NCI-H510A (cell line): ENCODE results near the gene RAB36.

Experiments
- DNase-seq: peaks from one replicate; lab custom pipeline; 2025; lab: John Stamatoyannopoulos, UW

RAB36 gene, protein sequence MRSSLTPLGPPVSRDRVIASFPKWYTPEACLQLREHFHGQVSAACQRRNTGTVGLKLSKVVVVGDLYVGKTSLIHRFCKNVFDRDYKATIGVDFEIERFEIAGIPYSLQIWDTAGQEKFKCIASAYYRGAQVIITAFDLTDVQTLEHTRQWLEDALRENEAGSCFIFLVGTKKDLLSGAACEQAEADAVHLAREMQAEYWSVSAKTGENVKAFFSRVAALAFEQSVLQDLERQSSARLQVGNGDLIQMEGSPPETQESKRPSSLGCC

DNA sequence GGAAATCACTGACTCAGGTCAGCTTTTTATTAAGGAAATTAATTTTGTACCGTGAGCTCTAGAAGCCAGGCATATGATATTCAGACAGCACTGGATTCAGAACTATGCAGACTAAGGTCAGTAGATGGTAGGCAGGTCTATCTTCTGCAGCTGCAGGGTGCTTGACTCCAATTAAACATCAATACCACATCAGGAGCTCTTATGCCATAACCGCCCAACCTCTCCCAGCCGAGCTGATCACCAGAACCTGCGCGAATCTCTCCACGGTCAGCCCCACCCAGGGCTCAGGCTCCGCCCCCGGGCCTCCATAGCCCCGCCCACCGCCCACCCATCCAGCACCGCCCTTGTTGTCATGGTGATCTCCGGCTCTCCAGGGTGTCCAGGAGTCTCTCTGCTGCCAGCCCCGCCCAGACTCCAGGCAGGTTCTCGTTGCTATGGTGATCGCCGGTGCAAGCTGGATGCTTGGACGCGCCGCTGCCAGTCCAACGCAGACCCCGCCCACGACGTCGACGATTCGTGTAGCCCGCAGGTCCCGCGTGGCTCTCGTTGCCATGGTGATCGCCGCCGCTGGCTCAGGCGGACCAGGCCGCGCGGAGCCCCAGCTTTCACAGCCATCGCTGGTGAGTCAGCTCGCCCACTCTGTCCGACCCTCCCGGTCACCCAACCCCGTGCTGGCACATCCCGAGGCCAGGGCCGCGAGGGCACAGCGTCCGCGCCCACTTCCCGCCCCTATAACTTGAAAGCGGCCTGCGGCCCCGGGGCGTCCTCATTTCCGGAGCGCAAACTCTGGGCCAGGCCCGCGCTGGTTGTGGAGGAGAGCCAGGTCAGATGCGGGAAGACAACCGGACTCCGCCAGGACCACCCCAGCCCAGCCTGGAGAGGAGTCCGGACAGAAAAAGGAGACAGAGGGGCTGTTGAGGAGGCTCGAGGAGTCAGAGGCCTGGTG lies at the start of gene RAB36:
Gene RAB36 (plus strand): TSS at position 546 of the 946 bp plus-strand sequence. CDS start 1,140 bp downstream, outside the sequence.
- DNase-seq = peak; percentile 98

DNA sequence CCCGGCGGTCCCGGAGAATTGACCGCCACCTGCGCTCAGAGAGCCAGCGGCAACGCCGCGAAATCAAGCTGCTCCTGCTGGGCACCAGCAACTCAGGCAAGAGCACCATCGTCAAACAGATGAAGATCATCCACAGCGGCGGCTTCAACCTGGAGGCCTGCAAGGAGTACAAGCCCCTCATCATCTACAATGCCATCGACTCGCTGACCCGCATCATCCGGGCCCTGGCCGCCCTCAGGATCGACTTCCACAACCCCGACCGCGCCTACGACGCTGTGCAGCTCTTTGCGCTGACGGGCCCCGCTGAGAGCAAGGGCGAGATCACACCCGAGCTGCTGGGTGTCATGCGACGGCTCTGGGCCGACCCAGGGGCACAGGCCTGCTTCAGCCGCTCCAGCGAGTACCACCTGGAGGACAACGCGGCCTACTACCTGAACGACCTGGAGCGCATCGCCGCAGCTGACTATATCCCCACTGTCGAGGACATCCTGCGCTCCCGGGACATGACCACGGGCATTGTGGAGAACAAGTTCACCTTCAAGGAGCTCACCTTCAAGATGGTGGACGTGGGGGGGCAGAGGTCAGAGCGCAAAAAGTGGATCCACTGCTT lies 49.4 kb upstream of the RAB36 start:
- DNase-seq = no peak

DNA sequence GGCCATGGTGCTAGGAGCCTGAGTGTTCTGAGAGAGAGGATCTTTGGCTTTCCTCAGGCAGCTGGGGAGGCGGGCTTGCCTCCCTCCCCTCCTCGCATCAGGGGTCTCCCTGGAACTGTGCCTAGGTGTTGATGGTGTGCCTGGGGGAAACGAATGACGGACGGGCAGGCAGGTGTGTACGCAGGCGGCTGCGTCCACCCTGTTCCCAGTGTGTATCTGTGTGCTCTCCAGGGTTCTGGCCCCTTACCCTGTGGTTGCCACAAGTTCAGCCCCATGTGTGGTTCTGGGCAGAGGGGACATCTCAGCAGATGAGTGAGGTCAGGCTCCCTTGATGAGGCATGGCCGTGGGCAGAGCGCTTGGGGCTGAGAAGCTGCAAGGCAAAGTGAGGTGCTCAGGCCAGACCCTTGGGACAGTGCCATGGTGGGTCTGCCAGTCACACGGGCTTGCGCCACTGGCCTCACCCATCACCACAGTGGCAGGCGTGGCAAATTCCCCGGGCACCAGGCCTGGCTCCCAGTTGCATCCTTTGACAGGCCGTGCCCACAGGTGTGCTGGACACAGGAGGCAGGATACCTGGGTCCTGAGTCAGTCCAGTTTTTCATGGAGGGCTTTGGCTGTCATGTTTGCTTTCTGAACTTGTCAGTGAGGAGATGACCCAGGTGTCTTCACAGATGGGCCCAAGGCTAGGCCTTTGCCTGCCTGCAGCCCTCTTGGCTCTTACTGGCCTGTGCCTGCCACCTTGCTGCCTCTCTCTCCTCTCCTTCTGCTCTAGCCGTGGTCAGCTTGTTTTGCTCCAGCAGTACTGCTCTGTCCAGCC lies 47.7 kb upstream of the RAB36 start:
- no peak for DNase-seq

DNA sequence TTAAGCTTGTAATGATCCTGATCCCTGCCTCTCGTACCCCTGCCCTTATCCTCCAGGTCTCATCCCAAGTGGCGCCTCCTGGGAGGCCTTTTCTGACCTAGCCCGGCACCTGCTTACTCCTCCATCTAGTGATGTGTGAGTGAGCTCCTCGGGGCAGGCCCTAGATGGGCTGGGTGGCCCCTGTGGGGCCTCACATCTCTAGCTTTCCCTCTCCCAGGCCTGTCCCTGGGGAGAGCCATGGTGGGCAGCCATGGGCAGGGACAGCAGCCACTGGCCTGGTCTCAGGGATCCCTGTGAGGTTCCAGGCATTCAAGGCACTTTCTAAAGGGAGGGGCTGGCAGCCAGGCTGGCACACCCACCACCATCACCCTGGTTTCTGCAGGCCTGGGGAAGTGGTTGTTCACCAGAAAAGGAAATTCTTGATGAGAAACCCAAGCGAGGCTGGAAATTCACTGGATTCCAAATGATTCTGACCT lies 47.0 kb upstream of the RAB36 start:
- DNase-seq = no peak

DNA sequence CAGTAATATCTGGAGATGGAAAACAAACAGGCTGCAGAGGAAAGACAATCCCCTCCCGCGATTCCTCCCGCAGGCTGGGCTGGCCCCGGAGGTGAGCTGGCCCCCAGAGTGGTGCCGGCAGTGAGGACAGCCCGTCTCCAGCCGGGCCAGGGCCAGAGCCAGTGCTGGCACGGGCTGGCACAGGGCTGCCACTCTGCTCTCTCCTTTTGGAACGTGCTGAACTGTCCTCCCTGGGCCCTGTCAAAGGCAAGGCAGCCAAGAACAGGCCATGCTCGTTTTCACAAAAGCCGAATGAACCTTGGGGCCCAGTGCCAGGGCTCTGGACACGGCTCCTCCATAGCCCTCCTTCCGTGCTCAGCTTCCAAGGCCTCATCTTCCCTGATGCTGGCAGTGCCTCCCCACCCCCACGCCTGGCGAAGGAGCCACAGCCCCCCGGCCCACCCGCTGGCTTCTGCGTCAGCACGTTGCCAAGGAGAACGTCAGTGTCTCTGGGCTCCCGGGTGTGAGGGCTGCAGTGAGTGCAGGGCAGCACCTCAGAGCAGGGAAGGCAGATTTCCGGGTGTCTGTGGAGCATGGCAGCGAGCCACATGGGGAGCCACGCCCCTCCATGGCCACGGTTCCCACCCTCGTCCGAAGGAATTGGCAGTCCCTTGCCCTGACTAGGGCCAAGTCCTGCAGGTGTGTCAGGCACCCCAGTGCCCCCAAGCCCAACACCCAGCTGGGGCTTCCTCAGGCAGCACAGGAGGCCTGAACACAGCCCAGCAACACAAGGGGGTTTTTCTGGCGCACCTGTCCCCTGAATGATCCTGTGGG lies 46.4 kb upstream of the RAB36 start:
- DNase-seq = no peak

DNA sequence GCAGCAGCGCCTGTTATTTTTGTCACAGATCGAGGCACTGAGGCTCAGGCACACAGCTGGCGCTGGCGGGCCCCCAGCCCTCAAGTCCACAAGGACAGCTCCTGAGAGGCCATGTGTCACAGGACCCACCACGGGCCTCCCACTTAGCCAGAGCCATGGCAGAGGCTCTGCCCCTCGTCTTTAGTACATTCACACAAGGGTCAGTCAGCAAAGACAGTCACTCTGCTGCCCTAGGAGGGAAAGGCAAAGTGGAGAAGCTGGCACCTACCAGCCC lies 45.8 kb upstream of the RAB36 start:
- DNase-seq = no peak

DNA sequence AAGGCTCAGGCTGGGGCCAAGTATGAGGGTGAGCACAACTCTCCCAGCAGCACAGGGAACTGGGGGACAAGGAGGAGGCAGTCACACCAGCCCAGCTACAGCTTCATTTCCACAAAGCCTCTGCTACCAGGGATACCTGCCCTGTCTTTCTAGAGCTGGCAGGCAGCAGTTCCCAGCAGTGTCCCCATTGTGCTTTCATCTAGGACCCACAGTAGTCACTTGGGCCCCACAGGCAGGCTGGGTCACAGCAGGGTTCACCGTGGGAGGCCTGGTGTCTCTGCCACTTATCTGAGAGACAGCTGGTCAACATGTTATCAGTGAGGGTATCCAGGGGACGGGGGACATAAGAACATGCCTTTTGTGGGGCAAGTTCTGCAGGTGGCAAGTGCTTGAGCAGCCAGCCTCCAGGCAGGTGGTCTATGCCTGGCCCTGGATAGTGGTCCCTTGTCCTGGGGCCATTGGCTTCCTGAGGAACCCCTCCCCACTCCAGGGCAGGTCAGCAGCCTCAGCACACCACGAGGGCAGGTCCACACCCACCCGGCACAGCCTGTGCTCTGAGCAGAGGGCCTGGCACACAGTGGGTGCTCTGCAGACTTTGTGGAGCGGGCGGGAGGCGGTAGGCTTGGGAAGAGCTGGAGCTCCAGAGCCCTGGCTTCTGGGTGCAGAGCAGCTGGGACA lies 45.0 kb upstream of the RAB36 start:
- no peak for DNase-seq

DNA sequence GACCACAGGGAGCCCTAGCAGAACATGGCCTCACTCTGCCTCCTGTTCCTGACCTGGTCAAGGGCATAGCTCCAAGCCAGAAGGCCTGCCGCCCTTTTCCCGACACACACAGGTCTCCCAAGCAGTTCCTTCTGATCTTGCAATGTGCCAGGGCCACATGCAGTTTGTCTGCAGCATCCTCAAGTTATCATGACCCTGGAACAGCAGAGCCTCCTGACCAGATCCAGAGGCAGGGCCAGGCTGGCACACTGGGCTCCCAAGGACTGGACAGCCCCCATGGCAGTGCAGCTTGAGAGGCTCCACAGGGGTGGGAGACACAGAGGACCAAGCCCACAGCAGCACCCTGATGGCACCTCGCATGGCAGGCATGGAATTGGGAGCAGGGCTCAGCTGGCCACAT lies 43.8 kb upstream of the RAB36 start:
- DNase-seq = no peak

DNA sequence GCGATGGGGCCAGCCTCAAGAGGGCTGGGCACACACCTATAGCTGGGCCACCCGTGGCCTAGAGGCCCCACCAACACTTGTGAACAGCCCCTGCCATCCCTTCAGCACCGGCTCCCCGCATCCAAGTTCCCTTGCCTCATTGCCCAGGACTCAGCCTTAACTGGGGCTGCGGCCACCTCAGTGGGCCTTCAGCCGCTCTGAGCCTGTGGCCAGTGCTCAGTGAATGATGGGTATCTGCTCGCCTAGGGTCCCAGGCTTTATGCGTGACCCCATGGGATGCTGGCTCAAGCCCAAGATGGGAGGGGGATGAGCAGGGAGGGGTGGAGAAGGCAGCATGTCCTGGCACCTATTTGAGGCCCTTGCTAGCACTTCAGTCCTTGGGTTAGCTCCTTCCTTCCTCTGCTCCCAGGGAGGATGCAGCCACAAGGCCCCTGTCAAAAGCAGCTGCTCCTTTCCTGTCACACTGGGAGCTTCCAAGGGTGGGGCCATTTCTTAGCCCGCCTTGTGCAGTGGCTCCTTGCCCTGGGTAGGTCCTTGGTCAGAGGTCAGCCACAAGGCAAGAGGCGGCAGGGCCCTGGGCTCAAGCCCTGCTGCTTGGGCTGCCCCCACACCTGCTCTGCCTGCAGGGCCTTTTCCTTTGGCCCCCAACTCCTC lies 43.1 kb upstream of the RAB36 start:
- DNase-seq = no peak

DNA sequence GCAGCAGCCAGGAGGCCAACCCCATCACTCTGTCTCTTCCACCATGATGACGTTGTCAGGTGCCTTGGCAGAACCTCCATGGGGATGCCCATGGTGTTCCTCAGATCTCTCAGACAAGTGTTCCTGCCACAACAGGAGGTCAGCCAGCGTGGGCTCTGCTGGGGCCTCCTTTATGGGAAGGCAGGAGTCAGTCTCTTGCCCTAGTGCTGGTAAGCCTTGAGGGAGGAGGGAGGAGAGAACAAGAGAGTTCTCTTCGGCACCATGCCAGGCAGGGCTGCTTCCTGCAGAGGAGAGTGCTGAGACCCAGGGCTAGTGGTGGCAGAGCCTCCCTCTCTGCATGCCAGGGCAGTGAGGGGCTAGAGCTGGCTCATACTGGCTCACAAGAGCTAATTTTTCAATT lies 42.5 kb upstream of the RAB36 start:
- no peak for DNase-seq

DNA sequence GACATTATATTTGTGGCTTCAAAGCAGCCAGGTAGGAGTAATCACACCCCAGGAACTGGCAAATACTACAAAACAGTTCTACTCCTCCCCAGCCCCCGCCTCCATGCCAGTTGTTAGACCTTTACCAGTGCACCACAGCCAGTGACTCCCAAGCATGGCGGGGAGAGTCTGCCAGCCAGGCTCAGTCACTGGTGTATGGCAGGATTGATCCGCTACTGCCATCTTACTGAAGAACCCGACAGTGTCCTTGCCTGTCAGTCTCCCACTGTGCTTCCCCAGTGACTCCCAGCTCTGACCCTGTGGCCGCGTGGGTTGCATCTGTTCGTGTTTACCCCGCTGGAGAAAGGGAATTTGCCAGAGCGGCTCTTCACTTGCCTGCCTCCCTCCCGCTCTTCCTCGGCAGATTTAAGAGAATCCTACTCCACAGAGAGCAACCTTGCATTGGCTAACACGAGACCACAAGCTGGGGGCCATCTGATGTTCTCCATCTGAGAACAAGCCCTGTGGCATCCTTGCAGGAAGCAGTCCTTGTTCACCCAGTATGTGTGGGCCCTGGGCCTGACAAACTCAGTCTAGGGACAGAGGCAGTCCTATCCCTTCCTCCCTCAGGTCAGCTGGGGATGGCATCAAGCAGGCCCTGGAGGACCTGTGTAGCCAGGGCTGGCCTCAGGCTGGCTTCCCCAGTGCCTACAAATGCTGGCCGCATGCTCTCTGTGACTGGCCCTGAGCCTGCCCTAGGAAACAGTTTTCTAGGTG lies 41.9 kb upstream of the RAB36 start:
- DNase-seq = no peak

DNA sequence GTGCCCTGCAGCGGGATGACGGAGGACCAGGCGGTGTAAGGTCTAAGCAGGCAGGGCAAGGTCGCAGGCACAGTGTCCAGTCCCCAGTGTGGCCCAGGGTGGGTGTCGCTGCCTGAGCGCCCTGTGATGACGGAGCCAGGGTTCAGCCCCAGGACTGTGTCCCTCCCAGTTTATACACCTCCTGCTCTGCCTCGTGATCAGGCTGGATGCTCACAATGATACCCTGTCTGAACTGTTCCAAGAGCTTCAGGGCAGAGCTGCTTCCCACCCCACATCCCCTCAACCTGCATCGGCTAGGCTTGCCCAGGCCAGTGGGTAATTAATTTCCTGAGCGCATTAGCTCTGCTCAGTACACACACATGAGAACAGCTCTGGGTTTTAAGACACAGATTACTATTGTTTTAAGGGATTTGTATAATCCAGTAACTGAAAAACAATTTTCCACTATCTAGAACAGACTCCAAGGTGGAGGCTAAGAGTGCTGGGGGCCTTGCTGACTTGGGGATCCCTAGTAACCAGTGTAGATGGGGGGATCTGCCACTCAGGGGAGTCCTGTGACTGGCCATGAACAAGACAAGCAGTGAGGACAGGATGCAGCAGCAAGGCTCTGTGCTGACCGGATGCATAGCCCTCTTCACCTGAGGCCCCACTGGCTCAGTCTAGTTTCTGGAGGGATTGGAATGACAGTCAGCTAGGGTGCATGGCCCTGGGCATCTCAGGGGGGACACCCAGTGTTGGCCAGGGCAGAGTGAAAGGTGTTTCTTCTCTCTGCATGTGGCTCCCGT lies 40.9 kb upstream of the RAB36 start:
- DNase-seq = no peak

DNA sequence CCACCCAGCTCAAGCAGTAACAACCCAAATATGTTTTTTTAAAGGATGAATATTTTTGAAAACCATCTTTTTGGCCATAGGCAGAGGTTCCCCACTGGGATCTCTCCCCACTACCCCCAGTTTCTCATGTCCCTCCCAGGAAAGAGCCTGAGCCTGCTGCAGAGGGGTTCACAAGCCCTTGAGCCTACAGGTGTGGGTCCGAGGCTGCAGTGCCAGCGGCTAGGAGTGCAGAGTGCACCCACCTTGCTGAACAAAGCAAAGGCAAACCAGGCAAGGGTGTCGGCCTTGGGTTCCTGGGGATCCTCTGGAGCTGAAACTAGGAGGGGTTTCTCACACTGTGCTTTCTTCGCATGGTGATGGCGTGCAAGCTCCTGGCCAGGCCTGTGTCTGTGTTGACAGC lies 40.0 kb upstream of the RAB36 start:
- DNase-seq = no peak

DNA sequence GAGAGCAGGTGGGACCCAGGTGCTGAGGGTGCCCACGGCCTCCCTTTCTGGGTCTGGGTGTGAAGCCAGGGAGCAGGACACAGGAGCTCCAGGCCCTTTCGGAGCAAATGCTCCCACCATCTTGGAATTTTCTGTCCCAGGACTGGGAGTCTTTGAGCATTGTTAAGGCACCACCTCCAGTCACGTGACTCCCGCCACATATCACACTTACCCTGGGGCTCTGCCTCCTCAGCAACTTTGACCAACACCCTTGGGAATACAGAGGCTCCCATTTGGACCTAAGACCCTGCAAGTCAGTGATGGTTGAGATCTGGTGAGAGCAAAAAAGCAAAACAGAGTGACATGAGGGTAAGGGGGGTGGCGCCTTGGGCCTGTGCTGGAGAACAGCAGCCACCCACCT lies 39.4 kb upstream of the RAB36 start:
- DNase-seq = no peak

DNA sequence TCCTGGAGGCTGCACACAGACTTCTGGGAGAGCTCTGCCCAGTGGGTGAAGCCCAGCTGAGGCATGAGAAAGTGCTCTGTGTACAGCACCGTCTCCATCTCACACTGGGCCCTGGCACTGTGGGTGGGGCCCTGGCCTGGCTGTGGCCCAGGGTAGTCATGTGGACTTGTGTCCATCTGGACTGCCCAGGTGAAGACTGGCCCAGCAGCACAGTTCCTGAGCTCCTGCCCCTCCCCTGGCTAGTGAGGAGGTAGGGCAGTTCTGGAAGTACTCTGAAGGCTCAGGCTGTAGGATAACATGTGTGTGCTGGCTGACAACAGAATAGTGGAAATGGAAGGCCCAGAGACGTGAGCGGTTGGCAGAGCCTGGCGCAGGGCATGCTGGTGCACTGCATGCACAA lies 38.9 kb upstream of the RAB36 start:
- no peak for DNase-seq

DNA sequence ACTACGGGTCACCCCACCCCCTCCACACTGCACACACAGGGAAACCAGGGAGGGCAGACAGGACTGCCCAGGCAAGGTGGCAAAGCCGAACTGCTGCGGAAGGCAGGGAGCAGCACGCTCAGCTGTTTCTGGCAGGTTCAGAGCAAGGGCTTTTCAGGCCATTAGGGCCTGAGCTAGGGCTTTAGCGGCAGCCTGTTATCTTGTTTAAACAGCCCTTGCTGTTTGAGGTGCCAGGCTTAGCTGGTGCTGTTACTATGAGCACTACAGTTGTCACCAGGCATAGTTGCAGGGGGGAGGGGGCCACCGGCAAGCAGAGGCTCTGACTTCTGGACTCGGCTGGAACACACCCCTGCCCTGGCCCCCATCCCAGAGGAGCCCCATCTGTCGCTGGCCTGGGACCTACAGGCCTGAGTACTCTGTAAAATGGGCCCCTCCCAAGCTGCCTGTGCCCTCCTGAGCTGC lies 38.3 kb upstream of the RAB36 start:
- DNase-seq = no peak

DNA sequence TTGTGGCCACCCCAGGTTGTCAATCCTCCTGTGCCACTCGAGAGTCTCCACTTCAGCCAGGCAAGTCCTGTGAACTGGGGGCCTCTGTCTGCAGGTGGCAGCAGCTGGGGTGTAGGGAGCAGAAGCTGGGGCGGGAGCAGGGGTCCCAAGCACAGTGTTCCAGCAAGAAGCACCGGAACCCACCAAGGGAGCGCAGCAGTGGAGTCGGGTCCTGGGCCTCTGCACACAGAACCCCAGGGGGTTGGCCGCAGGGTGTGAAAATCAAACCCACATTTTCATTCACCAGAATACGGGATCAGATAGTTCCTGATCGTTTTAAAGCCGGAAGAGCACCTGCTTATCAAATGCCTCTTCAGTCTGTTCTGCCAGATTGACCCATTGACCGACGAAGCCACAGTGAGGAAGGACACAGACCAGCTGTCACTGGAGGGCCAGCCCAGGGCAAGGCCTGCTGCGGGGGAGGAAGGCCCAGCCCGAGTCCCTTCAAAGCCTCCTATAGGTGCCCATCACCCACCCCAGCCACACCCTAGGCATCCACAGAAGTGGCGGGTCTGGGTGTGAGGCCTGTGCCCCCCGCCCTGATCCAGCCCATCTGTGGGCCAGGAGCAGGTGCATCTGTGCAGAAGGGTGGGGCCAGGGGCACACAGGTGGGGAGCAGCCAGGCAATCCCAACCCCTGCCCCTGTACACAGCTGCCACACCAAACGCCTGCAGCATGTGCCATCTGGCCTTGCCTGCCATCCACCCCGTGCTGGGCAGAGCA lies 37.6 kb upstream of the RAB36 start:
- DNase-seq = no peak
